T follicular helper cell (primary cell): Measurements from ENCODE around the gene BATF3.

ENCODE experiments used
- DNase-seq: peaks from one replicate; pipeline ENCODE4 v3.0.0-alpha.2; 2020; ENCODE audit warnings: low read depth

The BATF3 gene

DNA sequence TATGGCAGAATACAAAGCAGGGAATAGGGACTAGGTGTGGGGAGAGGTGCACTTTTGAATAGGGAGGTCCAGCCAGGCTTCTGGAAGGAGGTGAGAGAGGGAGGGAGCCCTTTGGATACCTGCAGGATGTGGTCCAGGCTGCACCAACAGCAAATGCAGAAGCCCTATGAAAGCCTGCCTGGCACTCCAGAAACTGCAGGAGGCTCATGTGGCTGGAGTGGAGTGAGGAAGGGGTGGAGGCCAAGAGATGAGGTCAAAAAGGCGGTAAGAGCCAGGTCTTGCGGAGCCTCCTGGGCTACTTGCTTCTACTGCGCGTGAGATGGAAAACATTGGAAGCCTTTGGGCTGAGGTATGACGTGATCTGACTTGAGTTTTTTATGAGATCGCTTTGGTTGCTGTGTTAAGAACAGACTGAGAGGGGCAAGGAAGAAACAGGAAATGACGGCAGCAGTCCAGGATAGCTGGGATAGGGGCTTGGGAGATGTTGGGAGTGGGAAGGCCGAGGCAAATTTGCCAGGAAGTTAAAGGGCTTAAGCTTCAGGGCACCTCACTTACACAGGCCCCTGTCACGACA lies 4.4 kb upstream of the BATF3 start:
- no peak for DNase-seq

DNA sequence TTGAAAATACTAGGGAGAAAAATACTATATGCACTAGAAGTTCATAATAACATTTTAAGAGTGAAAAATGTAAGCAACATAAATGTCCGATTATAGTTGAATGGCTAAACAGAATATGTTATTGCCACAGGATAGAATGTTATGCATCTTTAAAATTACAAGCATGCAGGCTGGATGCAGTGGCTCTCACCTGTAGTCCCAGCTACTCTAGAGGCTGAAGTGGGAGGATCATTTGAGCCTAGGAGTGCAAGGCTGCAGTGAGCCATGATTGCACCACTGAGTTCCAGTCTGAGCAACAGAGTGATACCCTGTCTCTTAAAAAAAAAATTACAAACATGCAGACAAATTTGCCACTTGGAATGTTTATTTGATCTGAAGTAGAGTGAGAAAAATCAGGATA lies 3.0 kb upstream of the BATF3 start:
- no peak for DNase-seq

DNA sequence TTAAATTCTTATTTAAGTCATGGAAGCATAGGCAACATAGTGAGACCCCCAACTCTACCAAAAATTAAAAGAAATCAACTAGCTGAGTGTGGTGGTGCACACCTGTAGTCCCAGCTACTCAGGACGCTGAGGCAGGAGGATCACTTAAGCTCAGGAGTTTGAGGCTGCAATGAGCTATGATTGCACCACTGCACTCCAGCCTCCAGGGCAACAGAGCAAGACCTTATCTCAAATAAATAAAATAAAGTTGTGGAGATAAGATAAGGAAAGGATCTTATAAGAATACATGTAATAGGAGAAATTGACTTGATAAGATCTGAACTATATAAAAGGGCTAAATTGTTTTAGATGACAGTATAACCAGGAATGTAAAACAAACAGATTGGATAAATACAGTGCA lies 2.3 kb upstream of the BATF3 start:
- no peak for DNase-seq

DNA sequence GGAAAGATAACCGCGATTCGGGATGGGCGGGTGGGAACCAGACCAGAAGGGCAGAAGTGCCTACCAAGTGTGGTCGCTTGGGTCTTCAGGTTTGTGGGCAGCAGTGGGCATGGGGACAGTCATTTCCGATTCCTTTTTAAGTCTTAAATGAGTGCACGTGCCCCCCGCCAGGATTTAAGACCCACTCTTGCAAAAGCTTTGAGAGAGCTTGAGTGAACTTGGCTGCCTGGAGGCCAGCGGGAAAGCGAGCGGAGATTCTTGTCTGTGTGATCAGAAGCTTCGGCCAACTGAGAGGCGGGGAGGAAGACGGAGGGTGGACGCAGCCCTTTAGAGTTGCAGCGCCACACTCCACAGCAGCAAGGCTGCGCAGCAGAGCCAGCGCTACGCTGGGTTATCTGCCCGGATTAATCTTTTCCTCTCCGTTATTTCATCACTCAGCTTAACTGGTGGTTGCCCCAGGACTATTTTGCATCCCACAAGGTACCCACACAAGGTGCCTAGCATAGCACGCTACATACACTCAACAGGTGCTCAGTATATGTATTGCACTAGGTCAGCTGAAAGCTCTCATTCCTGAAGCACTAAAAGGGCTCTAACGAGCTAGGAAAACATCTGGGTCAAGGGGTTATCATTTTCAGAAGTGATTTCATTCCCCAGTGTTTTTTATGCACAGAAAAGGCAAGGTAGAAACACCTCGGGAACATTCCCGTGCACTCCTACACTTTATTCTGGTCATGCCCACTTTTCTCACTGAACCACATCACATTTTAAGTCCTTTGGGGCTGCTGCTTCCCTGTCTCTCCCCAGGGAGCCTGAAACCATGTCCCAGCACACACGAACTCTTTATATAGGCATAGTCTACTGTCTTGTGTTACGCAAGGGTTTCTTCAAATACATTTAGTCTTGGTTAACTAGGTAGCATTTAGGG lies 1.5 kb upstream of the BATF3 start:
- DNase-seq, result no peak

DNA sequence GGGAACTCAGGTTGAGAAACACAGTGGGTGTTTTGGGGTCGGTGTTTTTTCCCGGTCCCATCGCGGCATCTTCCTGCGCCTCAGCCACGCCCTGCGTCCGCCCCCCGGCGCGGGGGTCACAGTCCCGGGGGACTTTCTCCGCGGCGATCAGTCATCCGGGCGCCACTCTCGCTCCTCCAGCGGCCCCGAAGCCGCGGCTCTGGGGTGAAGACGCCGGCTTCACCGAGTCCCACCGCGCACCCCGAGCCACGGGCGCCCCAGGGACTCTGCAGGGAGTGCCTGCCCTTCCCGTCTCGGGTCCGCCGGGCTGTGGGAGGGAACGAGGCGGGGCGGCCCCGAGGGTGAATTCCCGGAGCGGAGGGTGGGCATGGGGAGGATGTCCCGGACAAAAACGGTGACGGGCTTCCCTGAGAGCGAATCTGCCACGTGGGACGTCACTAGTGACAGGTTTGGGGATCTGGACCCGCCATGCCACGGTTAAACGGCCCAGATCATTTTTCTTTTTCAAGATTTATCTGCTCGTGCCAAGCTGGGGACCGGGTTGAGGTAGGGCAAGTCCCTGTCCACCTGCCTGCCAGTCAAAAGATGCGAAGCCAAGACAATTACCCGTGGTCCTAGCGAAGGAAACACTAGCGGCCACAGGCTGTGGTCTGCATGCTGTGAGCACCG lies 717 bp upstream of the BATF3 start:
- DNase-seq, result peak; percentile 25

DNA sequence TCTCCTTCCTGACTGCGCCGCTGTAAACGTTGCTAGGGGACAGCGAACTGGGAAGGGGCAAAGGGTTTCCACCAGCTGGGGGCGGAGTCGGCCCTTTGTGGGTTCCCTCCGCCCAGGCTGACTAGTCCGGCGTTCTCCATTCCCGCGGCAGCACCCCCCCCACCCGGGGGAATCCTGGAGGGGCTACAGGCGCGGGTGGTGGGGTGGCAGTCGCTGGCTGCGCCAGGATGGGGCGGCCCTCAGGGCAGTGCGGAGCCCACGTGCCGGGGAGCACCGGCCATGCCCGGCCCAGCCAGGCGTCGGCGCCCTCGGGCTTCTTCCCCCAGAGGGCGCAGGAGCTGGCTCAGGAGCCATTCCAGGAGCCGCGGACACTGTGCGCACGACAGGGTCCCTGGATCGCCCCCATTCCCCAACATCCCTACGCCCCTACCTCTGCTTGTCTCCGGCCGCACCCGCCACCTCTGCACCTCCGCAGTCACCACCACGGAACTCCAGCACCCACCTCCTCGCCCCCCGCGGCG lies 476 bp downstream of the BATF3 start:
- peak; percentile 13 for DNase-seq

DNA sequence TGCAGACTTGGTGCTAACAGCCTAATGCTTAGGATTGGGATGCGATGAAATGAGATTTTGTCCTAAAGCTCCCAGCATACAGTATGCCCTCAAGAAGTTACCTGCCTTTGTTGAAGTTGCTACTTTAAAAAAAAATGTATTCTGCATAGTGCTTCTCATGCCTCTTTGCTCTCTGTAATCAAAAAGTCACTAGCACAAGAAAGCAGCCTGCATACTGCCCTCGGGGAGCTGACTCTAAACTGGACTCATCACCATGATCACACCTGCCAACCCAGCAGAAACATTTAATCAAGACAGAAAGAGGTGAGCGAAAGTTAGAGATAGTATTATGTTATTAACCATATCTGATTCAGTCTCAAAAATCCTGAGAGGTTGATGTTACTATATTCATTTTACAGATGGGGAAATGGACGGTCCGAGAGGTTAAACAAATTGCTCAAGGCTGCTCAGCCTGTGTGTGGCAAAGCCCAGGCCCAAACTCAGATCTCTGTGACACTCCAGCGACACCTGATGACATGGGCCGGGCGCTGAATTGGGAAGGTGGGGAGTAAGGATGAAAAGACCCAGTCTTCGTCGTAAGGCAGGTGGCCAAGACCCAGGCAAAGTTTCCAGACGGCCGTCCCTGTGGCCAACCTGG lies 1.1 kb downstream of the BATF3 start:
- no peak for DNase-seq

DNA sequence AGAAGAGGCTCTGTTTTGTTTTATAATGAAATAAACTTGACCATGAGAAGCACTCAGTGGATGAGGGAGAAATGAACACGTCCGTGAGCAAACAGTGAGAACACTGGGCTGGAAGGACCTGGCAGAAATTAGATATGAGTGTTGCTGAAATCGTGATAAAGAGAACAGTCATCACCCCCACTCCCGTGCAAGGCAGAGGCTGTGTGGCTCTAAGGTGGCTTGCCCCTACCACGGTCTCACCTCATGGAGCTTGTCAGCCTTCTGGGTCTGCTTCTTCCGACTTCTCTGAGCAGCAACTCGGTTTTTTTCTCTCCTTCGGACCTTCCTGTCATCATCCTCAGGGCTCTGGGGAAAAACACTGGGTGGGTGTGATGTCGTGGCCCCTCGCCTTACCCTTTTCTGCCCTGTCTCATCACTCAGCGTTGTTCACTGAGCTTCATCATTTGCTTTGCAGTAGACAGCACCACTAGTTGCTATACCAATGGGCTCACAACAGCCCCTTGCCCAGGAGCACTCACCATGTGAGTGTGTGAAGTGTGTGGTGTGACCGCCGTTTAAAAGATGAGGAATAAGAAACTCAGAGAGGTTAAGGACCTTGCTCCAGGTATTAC lies 2.8 kb downstream of the BATF3 start:
- DNase-seq, result no peak

DNA sequence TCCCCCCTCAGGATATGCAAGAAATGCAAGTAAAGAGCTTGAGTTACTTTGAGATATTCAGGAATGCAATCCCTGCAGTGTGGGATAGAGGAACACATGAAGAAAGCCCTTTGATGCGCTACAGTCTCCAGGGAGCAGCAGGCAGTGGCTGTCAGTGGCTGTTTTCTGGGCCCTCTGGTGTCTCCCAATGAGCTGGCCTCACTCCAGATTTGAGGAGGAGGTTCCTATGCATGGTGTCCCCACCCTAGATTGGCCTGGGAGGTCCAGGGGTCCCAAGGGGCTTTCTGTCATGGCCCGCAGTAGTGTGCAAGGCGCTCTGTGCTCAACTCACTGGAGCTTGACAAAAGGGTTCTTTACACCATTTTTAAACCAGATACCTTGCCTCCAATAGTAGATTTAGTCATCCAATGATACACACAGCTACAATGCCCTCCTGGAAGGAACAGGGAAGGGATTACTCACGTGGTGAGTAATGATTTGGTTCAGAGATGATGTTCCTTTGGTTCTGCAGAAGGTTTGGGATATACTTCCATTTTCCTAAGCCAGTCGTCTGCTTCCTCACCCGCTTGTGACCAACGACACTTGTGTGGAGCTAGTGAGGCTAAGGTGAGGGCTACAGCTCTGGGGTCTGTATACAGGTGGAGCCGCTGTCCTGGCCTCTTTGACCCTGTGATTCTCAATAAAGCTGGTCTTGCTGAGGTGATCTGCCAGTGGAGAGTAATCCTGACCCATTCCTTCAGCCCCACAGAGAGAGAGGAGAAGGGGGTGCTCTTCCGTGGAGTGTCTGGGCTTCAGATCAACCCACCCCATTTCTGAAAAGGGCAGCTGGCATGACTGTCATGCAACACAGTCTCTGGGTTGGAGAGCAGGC lies 6.6 kb downstream of the BATF3 start:
- no peak for DNase-seq

DNA sequence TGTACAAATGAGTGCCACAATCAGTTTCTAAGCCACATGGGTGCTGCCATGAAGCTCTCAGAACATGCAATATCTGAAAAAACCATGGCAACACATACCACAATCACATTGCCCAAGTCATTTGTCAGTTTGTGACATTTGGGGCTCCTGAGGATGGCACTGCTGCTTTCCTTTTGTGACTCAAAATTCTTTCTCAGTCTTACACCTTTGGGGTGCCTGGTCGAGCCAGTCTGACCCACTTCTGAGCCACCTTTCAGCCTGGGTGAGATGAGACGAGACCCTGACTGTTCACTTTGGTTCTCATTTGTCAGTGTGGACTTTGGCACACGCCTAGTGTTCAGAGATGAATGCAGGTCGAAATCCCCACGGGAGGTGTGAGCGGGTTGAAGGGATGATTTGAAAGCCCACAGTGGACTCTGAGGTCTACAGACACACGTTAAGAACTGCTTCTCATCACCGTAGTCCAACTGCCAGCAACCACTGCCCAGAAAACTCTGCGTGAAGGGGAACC lies 8.0 kb downstream of the BATF3 start:
- DNase-seq, result no peak

DNA sequence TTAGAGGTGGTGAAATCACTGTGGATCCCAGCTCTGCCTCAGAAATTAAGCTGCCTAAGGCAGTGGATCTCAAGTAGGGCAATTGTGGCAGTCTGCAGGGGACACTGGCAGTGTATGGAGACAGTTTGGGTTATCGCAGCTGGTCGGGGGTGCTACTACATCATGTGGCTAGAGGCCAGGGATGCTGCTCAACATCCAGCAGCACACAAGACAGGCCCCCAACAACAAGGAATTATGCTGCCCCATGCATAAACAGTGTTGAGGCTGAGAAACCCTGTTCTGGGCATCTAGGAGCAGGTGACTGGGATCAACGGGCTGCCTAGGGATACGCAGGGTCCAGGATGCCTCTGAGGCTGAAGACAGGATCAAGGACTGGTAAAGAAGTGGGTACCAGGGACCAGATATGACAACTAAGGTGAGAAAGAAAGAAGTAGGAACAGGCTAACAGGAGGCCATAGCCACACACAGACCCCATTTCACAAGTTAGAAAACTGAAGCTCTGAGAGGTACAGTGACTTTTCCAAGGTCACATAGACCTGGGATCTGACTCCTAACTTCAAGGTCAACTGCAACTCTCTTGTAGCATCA lies 8.7 kb downstream of the BATF3 start:
- no peak for DNase-seq

DNA sequence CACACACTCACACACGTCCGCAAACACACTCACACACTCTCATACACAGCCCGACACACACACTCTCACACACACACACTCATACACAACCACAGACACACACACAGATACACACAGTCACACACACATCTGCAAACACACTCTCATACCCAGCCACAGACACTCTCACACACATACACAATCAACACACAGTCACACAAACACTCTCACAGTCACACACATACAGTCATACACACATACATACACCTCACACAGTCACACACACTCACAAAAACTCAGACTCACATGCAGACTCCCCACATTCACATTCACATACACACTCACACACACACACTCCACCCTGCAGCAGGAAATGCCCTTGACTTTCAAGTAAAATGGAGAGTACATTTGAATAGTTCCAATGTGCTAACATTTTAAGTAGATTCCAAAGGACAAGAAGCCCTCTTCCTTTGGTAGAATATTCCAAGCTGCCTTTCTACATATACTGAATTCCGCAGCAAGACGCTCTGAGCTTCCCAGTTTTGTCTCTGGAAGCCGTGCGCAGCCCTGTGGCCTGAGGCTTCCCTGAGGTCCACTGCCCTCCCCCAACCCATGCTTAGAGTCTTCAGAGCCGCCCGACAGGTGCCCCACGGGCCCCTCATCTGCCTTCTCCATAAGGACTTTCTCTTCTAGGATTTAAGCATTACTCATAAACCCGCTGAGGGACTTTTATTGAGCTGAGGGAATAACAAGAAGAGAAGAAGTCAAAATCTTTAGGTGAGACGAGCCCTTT lies 9.7 kb downstream of the BATF3 start:
- DNase-seq, result no peak

DNA sequence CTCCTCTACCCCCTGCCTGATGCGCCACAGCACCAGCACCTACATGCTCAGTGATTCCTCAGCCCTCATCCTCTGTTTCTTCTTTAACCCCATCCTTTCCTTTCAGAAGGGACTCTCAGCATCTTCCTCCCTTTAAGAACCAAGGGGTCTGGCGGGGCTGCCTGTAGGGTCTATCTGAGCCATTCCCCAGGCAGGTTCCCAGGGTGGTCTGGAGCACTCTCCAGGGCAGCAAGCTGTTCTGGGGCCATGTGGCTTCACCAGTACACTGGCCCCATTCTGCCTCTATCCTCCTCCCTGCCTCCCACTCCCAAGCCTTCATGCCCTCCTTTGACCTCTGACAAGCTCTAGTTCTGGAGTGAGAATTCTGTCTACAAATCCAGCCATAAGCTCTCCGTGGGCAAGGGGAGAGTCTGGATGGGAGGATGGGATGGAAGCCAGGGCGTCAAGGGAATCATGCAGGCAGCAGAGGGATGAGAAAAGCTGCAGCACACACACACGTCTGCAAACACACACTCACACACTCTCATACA lies 10.4 kb downstream of the BATF3 start:
- no peak for DNase-seq

DNA sequence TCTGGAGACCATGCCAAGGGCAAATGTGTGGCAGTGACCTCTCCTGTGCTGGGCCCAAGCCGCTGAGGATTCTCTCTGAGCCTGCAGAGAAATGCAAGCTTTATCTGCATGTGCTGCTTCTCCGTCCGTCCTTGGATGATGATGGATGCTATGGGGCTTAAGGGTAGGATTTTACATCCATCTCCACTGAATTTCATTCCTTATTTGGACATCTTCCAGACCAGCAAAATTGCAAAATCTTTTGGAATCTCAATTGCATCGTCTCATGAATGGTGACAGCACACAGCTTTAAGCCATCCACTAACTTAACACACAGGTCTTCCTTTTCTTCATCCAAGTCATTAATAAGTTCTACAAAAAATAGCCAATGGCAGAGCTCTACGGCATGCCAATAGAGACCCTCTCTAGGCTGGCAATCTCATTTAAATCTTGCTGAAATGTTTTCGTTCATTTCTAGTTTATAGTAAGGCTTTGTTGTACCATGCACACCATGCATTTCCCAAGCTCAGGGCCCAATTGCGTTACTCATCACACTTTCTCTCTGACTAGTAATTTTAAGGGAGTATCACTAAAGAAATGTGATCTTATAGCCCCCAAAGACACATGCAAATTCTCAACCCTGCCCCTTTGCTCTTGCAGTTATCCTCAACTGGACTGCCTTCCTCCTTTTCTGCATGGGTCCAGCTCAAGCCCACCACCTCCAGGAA lies 11.1 kb downstream of the BATF3 start:
- DNase-seq, result no peak

DNA sequence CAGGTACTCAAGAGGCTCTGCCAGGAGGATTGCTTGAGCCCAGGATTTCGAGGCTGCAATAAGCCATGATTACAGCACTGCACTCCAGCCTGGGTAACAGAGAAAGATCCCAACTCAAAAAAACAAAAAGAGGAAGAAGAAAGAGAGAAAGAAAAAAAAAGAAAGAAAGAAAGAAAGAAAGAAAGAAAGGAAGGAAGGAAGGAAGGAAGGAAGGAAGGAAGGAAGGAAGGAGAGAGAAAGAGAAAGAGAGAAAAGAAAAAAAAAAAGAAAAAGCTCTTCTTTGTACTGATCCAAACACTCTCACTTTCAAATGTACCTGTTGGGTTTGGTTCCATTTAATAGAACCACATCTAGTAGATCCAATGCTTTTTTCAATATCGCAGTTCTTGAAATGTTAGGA lies 11.8 kb downstream of the BATF3 start:
- no peak for DNase-seq

DNA sequence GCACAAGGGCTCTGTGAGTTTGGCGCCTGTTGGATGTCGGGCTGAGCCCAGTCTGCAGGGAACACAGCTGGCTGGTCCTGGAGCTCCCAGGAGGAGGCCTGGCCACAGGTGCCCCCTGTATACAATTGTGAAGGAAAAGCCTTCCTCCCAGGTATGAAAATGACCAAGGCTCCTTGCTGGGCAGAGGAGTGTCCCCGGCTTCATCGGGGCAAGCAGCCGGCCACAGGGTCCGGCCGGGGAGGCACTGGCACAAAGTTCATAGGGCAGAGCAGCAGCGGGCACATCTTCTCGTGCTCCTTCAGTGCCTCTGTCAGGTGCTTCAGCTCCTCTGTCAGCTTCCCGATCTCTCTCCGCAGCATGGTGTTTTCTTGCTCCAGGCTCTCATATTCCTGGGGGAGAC lies 13.0 kb downstream of the BATF3 start:
- no peak for DNase-seq

DNA sequence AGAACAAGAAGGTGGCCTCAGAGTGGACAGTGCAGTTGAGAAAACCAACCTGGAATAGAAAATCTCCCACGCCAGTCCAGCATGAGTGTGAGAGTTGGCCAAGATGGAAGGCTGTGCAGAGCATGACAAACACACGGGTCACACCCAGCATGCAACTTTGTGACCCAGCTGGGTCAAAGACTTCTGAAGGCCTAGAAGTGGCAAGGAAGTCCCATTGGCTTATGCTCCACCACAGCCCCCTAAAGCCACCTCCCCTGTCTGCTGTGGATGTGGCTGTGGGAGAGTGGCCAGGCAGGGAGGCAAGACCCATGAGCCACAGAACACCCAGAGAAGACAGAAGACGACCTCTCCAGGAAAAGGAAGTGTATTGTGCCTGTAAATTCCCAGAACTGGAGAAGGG lies 13.6 kb downstream of the BATF3 start:
- DNase-seq, result no peak

DNA sequence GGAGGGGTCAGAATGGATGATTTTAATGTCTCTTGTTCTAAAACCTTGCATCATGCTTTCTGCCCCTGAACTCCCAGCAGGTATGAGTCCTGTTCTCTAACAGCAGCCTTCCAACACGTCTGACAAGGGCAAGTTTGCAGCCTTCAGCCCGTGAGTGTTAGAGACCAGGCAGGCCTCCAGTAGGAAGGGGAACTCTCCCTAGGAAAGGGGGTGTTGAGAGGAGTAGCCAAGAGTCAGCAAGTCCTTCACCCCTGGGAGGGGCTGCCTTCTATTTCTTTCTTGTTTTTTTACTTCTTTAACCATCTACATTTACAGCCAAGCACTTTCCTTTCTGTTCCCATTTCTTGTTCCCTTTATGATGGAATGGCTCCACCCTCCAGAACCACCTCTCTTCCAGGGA lies 14.2 kb downstream of the BATF3 start:
- no peak for DNase-seq
